K562 treated with DMSO at 1 percent for 48 hours (cell line): ENCODE results near the gene CDRT4. TPM values are rescaled to one million over a fixed set of nuclear protein-coding genes. Genes with fewer than 3 reads are reported as not detected.

Experiments
- total RNA-seq: library from RNA; unstranded; fragments of 300-600 nt; gene quantifications from 2 replicates; pipeline ENCODE4 v1.2.3, GENCODE V29; 2022; ENCODE audit warnings: low replicate concordance; ENCODE audit errors: extremely low read depth

Gene CDRT4
- total RNA-seq, result not detected in 2 replicates

DNA sequence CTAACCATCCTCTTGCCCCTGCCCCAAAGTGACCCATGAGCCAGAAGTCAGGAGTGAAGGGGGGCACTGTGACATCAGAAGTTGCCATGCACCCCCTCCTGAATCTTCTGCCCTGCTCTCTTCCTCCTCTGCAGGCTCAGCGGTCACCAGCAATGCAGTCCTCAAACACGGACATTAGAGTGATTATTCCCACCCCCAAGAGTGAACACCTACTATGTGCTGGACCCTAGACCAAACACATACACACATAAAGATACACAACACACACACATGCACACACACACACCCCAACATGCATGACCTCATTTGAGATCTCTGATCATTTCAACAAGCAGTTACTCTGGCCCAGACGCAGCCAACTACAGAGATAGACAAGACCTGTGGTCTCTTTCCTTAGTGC lies at the start of gene CDRT4:
Gene CDRT4 (minus strand): TSS at position 30 of the 400 bp plus-strand sequence. CDS start 27,383 bp downstream, outside the sequence.

Other genes starting within 250 kb of the CDRT4 start
- gene PMP22, start 202.3 kb downstream of the CDRT4 start, total RNA-seq, result not detected in 2 replicates
- gene TEKT3, start 126.0 kb downstream of the CDRT4 start, total RNA-seq, result not detected in 2 replicates
- not detected in 2 replicates for gene TVP23C, start 95.9 kb upstream of the CDRT4 start, total RNA-seq
- gene FBXW10B, start 152.1 kb upstream of the CDRT4 start, total RNA-seq, result not detected in 2 replicates
- not detected in 2 replicates for gene TRIM16, start 216.7 kb upstream of the CDRT4 start, total RNA-seq
- not detected in 2 replicates for gene ZNF286A, start 232.1 kb upstream of the CDRT4 start, total RNA-seq